Mesenchymal stem cell (in vitro differentiated cells and primary cell): ENCODE measurements around the gene SMIM38.

Source experiments
- DNase-seq: peaks from one replicate; pipeline ENCODE4 v3.0.0-alpha.2; 2013
- H2AFZ ChIP-seq: one replicate; pipeline ENCODE4 v1.6.1; 2013; ENCODE audit warnings: low read depth, mild to moderate bottlenecking, control low read depth, inconsistent platforms, low read length, moderate library complexity
- H2AK5ac ChIP-seq: 2 replicates; pipeline ENCODE4 v1.6.1; 2013; ENCODE audit warnings: low read length, moderate library complexity, mild to moderate bottlenecking, inconsistent platforms; ENCODE audit not compliant: severe bottlenecking
- H2BK120ac ChIP-seq: one replicate; pipeline ENCODE4 v1.6.1; 2013; ENCODE audit warnings: low read depth, mild to moderate bottlenecking, inconsistent platforms, low read length, moderate library complexity
- H2BK12ac ChIP-seq, 2 experiments: one replicate each; pipeline ENCODE4 v1.6.1; 2013; ENCODE audit warnings: inconsistent platforms in 2 of 2, low read length in 2 of 2, mild to moderate bottlenecking in 2 of 2, moderate library complexity in 2 of 2, control low read depth in 1 of 2
- H2BK15ac ChIP-seq: one replicate; pipeline ENCODE4 v1.6.1; 2013; ENCODE audit warnings: mild to moderate bottlenecking, low read depth, inconsistent platforms; ENCODE audit not compliant: poor library complexity, severe bottlenecking
- H2BK5ac ChIP-seq: 2 replicates; pipeline ENCODE4 v1.6.1; 2013; ENCODE audit warnings: low read depth, mild to moderate bottlenecking, low read length, control low read depth, inconsistent platforms; ENCODE audit not compliant: poor library complexity, severe bottlenecking
- H3K14ac ChIP-seq, 2 experiments: one replicate each; pipeline ENCODE4 v1.6.1; 2013; ENCODE audit warnings: inconsistent platforms in 2 of 2, low read length in 2 of 2, control low read depth in 1 of 2, mild to moderate bottlenecking in 1 of 2, moderate library complexity in 1 of 2
- H3K18ac ChIP-seq, 2 experiments: one replicate each; pipeline ENCODE4 v1.6.1; 2013; ENCODE audit warnings: inconsistent platforms in 2 of 2, low read length in 2 of 2, control low read depth in 1 of 2, low read depth in 1 of 2, mild to moderate bottlenecking in 1 of 2
- H3K23ac ChIP-seq, 2 experiments: one replicate each; pipeline ENCODE4 v1.6.1; 2013; ENCODE audit warnings: inconsistent platforms in 2 of 2, low read length in 2 of 2, mild to moderate bottlenecking in 2 of 2, moderate library complexity in 2 of 2, control low read depth in 1 of 2
- H3K27ac ChIP-seq: 2 replicates; pipeline ENCODE4 v1.5.1; 2013; ENCODE audit warnings: mild to moderate bottlenecking, moderate library complexity, low read length, control low read depth, inconsistent platforms; ENCODE audit not compliant: poor library complexity, severe bottlenecking
- H3K27me3 ChIP-seq, 2 experiments: 2 replicates each; pipeline versions ENCODE4 v1.6.1 to v1.7.0; 2013; ENCODE audit warnings: low read length in 2 of 2, mild to moderate bottlenecking in 2 of 2, moderate library complexity in 2 of 2, control low read depth in 1 of 2, inconsistent platforms in 1 of 2; ENCODE audit not compliant: control insufficient read depth in 1 of 2, insufficient read depth in 1 of 2
- H3K36me3 ChIP-seq, 2 experiments: 2 replicates each; pipeline versions ENCODE4 v1.6.1 to v1.7.0; 2013; ENCODE audit warnings: low read length in 2 of 2, control low read depth in 1 of 2, inconsistent platforms in 1 of 2, low read depth in 1 of 2, mild to moderate bottlenecking in 1 of 2; ENCODE audit not compliant: insufficient read depth in 2 of 2, control insufficient read depth in 1 of 2
- H3K4ac ChIP-seq, 2 experiments: one replicate each; pipeline ENCODE4 v1.6.1; 2013; ENCODE audit warnings: inconsistent platforms in 2 of 2, low read length in 2 of 2, mild to moderate bottlenecking in 2 of 2, moderate library complexity in 2 of 2, control low read depth in 1 of 2, low read depth in 1 of 2
- H3K4me1 ChIP-seq: 2 replicates; pipeline ENCODE4 v1.6.1; 2013; ENCODE audit warnings: low read depth, low read length, control low read depth; ENCODE audit not compliant: control insufficient read depth, insufficient read depth
- H3K4me2 ChIP-seq: 2 replicates; pipeline ENCODE4 v1.6.1; 2013; ENCODE audit warnings: low read length, mild to moderate bottlenecking, inconsistent platforms; ENCODE audit not compliant: poor library complexity, severe bottlenecking
- H3K4me3 ChIP-seq, 2 experiments: 2 replicates each; pipeline versions ENCODE4 v1.5.1 to v1.7.0; 2013; ENCODE audit warnings: low read length in 2 of 2, mild to moderate bottlenecking in 2 of 2, control low read depth in 1 of 2, low read depth in 1 of 2; ENCODE audit not compliant: insufficient read depth in 1 of 2
- H3K79me1 ChIP-seq: replicated peaks from 2 replicates; pipeline ENCODE4 v1.6.1; 2013; ENCODE audit warnings: mild to moderate bottlenecking, control low read depth, low read length, inconsistent platforms; ENCODE audit not compliant: poor library complexity, severe bottlenecking
- H3K9ac ChIP-seq: 2 replicates; pipeline ENCODE4 v1.7.0; 2013; ENCODE audit warnings: mild to moderate bottlenecking, low read length, moderate library complexity
- H3K9me3 ChIP-seq: 2 replicates; pipeline ENCODE4 v1.7.0; 2013; ENCODE audit warnings: mild to moderate bottlenecking, low read length; ENCODE audit not compliant: control insufficient read depth
- H4K8ac ChIP-seq: one replicate; pipeline ENCODE4 v1.6.1; 2013; ENCODE audit warnings: inconsistent platforms, mild to moderate bottlenecking, low read length, moderate library complexity
- H4K91ac ChIP-seq: one replicate; pipeline ENCODE4 v1.6.1; 2013; ENCODE audit warnings: mild to moderate bottlenecking, low read length, inconsistent platforms
- WGBS: methylation state at CpG from one replicate; pipeline ENCODE4 v1.1.7; 2013; ENCODE audit warnings: mixed read lengths; 5-methylcytosine and 5-hydroxymethylcytosine counted together

Gene SMIM38

DNA sequence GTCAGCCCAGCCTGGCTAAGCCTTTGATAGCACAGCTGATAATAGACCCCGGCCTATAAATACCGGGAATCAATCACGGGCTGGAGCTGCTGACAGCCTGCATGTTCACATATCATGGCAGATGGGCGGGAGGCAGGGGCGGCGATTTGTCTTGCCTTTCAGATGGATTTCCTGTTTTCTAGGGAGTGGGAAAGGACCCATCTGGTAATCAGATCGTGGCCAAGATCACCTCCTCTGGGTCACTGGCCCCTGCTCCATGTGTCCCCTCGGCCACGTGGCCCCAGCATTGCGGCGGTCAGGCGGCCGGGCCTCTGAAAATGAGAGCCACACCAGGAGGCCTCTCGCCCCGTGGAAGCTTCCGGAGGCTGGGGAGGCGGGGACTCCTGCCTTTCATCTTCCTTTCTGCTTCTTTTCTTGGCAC, 36.6 kb downstream of the SMIM38 start:
- no peak overlapping the region for H2AK5ac ChIP-seq
- WGBS: 86% methylated on average over 17 of the region's 17 CpGs
- H3K18ac ChIP-seq: no peak overlapping the region
- no peak overlapping the region for H2BK120ac ChIP-seq
- no peaks in the 10 kb centered on the region for H3K36me3 ChIP-seq
- no peak for DNase-seq
- H3K9ac ChIP-seq: no peak overlapping the region
- H3K9me3 ChIP-seq: peaks cover 29% of the 10 kb centered on the region
- H2BK15ac ChIP-seq: no peak overlapping the region
- no peaks in the 10 kb centered on the region for H3K4me1 ChIP-seq
- peaks cover 22 to 59% of the 10 kb centered on the region in 2 experiments for H3K27me3 ChIP-seq
- H3K14ac ChIP-seq: no peak overlapping the region
- no peak overlapping the region for H3K27ac ChIP-seq
- H3K4ac ChIP-seq: no peak overlapping the region
- no peak overlapping the region for H2BK12ac ChIP-seq
- H3K23ac ChIP-seq: no peak overlapping the region
- no peak overlapping the region for H3K4me2 ChIP-seq
- H4K91ac ChIP-seq: no peak overlapping the region
- H3K4me3 ChIP-seq: no peak overlapping the region
- no peak overlapping the region for H2BK5ac ChIP-seq
- no peaks in the 10 kb centered on the region for H3K79me1 ChIP-seq
- H2AFZ ChIP-seq: no peak overlapping the region
- no peak overlapping the region for H4K8ac ChIP-seq

DNA sequence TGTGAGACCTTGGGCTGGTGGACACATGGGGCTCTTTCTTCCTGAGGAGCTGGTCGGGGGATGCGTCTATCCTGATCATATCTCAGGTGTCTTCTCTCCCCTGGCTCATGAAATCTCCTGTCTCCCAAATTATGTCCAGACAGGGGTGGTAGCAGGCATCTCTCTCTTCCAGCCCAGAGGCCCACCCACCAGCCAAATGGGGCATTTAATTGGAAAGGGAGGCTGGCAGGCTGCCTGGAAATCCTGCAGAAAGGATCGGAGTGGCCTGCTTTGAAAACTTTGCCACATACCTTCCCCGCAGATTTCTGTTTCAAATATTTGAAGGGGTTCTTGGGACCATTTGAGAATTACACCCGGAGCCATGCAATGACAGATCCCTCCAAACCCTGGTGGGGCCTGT, 37.4 kb downstream of the SMIM38 start:
- peaks cover 29% of the 10 kb centered on the region for H3K9me3 ChIP-seq
- no peaks in the 10 kb centered on the region for H3K36me3 ChIP-seq
- DNase-seq: no peak
- no peak overlapping the region for H3K18ac ChIP-seq
- no peak overlapping the region for H3K4me2 ChIP-seq
- no peak overlapping the region for H3K14ac ChIP-seq
- H2BK15ac ChIP-seq: no peak overlapping the region
- no peak overlapping the region for H3K9ac ChIP-seq
- no peak overlapping the region for H2BK12ac ChIP-seq
- no peak overlapping the region for H3K4me3 ChIP-seq
- H3K27ac ChIP-seq: no peak overlapping the region
- no peak overlapping the region for H2BK5ac ChIP-seq
- no peak overlapping the region for H2AFZ ChIP-seq
- peaks cover 26 to 65% of the 10 kb centered on the region in 2 experiments for H3K27me3 ChIP-seq
- no peak overlapping the region for H3K23ac ChIP-seq
- H3K4ac ChIP-seq: no peak overlapping the region
- H2AK5ac ChIP-seq: no peak overlapping the region
- WGBS: 88% methylated on average over 3 of the region's 5 CpGs
- no peak overlapping the region for H4K91ac ChIP-seq
- H2BK120ac ChIP-seq: no peak overlapping the region
- no peaks in the 10 kb centered on the region for H3K79me1 ChIP-seq
- no peaks in the 10 kb centered on the region for H3K4me1 ChIP-seq
- no peak overlapping the region for H4K8ac ChIP-seq

DNA sequence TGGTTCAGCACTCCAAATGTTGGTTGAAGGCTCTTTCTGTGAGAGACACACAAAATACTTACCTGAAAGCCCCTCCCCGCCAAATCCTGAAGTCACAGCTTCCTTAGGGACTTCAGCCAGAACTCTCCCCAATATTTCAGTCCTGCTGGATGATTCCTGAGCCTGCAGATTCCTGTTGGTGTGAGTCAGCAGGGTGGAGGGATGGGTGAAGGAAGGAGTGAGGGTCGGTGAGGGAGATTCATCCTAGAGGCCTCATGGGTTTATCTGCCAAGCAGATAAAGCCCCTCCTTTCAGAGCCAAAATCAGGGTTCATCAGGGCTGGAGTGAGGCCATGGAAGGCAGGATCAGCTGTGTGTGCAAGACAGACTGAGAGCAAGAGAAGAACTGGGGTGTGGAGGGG, 37.9 kb downstream of the SMIM38 start:
- Histone ChIP-seq H2BK5ac (no peak overlapping the region), H2BK120ac (no peak overlapping the region), H3K23ac (no peak overlapping the region), H3K36me3 (no peaks in the 10 kb centered on the region), H3K9me3 (peaks cover 28% of the 10 kb centered on the region), H2BK12ac (no peak overlapping the region), H4K8ac (no peak overlapping the region), H3K4me1 (no peaks in the 10 kb centered on the region), H3K27me3 (peaks cover 31 to 70% of the 10 kb centered on the region in 2 experiments), H4K91ac (no peak overlapping the region), H3K18ac (no peak overlapping the region), H3K4me3 (no peak overlapping the region), H3K4ac (no peak overlapping the region), H3K27ac (no peak overlapping the region), H3K79me1 (no peaks in the 10 kb centered on the region), H2AK5ac (no peak overlapping the region), H3K9ac (no peak overlapping the region), H2BK15ac (no peak overlapping the region), H3K4me2 (no peak overlapping the region), H2AFZ (no peak overlapping the region), H3K14ac (no peak overlapping the region)
- no peak for DNase-seq
- WGBS: 4% methylated on average over 1 of the region's 2 CpGs

DNA sequence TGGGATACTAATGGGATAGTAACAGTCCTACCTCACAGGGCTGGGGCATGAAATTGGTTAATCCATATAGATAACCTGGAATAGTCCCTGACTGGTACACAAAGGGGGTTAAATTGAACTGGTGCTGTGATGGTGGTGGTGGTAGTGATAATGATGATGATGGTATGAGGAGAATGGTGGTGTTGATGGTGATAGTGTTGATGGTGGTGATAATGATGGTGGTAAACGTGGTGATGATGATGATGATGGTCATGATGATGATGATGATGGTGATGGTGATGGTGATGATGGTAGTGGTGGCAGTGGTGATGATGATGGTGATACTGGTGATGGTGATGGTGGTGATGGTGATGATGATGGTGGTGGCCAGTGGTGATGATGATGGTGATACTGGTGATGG, 38.7 kb downstream of the SMIM38 start:
- Histone ChIP-seq H3K4me3 (no peak overlapping the region), H3K27ac (no peak overlapping the region), H2BK5ac (no peak overlapping the region), H3K14ac (no peak overlapping the region), H3K36me3 (no peaks in the 10 kb centered on the region), H2AFZ (no peak overlapping the region), H3K27me3 (peaks cover 39 to 77% of the 10 kb centered on the region in 2 experiments), H2BK15ac (no peak overlapping the region), H3K79me1 (no peaks in the 10 kb centered on the region), H3K4ac (no peak overlapping the region), H2AK5ac (no peak overlapping the region), H3K4me1 (no peaks in the 10 kb centered on the region), H3K9me3 (peaks cover 26% of the 10 kb centered on the region), H4K8ac (no peak overlapping the region), H3K18ac (no peak overlapping the region), H2BK12ac (no peak overlapping the region), H4K91ac (no peak overlapping the region), H3K23ac (no peak overlapping the region), H3K9ac (no peak overlapping the region), H3K4me2 (no peak overlapping the region), H2BK120ac (no peak overlapping the region)
- WGBS: 45% methylated on average over 1 of the region's 1 CpG
- DNase-seq: no peak
